NCI-H524 treated with DMSO at 0.1 percent for 48 hours (cell line): ENCODE measurements around the gene GPR161.
"Not testable (repeated sequence)": the region's sequence is repeated elsewhere in the genome, so short reads cannot be mapped to it uniquely, and the experiment has no call there.

Source experiments
- DNase-seq: peaks from one replicate; lab custom pipeline; 2025; lab: John Stamatoyannopoulos, UW

The GPR161 gene, protein sequence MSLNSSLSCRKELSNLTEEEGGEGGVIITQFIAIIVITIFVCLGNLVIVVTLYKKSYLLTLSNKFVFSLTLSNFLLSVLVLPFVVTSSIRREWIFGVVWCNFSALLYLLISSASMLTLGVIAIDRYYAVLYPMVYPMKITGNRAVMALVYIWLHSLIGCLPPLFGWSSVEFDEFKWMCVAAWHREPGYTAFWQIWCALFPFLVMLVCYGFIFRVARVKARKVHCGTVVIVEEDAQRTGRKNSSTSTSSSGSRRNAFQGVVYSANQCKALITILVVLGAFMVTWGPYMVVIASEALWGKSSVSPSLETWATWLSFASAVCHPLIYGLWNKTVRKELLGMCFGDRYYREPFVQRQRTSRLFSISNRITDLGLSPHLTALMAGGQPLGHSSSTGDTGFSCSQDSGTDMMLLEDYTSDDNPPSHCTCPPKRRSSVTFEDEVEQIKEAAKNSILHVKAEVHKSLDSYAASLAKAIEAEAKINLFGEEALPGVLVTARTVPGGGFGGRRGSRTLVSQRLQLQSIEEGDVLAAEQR

DNA sequence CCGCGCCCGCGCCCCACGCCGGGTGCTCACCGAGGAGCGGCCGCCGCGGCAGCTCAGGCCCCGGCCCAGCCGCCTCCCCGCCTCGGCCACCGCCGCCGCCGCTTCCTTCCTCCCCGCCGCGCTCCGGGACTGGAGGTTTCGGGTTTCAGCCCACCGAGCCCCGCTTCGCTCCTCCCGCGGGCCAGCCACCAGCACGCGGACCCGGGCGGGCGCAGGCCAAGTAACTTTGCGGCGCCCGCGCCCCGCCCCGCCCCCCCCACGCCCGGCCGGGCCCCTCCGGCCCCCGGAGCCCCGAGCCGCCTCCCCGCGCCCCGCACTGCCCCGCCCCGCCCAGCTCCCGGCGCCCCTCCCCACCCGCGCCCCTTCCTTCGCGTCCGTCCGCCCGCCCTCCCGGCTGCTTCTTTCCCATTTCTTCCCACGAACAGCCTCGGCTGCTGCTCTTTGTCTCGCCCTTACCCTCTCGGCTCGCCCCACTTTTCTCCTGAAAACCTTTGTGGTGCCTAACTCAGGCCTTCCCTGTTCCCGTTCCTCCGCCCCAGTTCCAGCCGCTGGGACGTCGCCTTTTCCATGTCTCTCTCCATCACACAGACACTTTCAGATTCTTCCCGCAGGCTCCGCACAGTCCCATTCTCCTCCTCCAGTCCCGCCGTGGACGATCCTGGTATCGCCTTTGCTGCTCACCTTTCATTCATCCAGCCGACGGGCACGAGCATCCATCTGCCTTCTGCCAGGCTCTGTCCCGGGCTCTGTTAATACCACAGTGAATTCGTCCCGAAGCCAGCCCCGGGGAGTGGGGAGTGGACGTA lies at the start of gene GPR161:
TSS of gene GPR161 (minus strand) at position 222 of the 806 bp plus-strand sequence. CDS start 32,080 bp downstream, outside the sequence.
- no peak for DNase-seq

DNA sequence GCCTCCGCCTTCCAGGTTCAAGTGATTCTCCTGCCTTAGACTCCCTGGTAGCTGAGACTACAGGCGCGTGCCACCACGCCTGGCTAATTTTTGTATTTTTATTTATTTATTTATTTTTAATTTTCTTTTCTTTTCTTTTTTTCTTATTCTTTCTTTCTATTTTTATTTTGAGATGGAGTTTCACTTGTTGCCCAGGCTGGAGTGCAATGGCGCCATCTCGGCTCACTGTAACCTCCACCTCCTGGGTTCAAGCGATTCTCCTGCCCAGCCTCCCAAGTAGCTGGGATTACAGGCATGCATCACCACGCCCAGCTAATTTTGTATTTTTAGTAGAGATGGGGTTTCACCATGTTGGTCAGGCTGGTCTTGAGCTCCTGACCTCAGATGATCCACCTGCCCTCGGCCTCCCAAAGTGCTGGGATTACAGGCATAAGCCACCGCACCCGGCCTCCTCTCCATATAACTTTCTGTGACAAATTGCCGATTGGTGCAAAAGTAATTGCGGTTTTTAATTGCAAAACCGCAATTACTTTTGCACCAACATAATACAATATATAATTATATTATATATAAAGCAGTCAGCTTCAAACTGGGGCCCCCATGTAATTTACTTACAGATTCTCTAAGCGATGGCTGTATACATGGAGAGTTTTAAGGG lies 44.5 kb upstream of the GPR161 start:
- not testable (repeated sequence) for DNase-seq

DNA sequence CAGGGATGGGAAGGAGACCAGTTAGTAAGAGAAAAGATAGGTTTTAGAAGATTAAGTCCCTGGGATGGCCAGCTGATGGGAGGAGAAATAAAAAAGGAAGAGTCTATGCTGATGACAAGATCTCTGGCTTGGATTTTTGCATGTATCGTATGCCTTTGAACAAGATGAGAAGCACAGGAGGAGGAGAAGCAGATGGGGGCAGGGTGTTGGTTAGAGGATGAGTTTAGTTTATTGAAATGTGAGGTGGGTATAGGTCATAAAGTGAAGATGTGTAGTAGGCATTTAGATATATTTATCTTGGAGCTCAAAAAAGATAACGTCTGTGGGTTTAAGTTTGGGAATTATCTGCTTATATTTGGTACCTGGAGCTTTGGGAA lies 43.4 kb upstream of the GPR161 start:
- no peak for DNase-seq

DNA sequence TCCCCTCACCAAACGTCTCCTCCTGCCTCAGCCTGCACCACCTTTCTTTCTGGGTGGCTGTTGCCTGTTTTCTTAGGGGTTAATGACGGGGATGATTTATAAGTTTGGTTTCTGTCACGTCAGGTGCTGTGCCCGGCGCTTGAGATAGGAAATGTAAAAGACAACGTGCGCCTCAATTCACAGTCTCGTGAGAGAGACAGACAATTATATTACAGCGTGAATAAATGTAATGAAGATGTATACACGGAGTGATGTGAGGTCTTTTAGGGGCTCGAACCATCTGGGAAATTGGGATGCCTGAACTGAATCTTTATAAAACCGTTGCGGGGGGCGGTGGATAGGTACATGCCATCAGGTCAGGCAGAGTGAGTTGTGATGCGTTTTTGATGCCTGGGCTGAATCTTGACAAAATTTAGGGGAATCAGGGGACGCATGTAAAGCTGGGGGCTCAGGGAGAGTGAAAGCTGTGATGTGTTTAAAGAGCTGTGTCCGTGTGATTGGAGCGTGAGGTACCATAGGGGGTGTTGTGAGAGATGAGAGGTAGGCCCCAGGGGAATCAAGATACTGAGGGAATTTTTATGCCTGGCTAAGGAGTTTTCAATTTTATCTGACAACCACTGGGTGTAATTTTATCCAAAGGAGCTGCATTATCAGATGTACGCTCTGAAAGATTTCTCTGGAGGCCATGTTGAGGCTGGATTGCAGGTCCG lies 42.9 kb upstream of the GPR161 start:
- no peak for DNase-seq

DNA sequence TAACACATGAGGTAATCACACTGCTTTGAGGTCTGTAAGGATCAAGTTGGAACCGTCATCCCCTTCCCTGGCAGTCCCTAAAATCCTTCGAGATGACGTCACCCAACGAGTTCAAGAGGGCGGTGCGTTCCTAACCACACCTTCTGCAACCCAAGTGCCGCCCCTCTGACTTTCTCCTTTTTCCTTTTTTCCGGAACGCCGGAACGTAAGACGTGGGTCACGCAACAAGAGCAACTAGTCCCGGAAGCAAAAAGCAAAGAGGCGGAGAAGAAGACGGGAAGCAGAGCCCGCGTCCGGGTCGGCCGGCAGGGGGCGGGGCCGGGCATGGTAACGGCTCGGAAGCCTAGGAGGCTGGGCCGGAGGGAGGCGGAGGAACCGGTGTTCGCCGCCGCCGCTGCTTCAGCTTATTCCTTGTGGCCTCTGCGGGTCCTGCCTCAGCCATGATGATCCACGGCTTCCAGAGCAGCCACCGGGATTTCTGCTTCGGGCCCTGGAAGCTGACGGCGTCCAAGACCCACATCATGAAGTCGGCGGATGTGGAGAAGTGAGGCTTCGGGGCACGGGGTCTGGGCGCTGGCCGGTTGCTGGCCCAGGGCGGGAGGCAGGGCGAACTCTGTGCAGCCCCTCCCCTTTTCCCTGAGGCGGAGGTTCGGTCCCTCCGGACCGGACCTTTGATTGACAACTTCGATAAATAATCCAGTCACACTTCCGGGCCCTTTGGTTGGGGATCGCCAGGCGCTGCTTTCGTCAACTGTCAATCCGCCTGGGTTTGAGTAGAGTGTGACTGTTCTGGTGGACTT lies 42.1 kb upstream of the GPR161 start, which contains the start of gene TIPRL:
TSS of gene TIPRL (plus strand) at position 325 of the 800 bp plus-strand sequence. CDS start at position 441, 116 bp downstream.
- peak; percentile 84 for DNase-seq

DNA sequence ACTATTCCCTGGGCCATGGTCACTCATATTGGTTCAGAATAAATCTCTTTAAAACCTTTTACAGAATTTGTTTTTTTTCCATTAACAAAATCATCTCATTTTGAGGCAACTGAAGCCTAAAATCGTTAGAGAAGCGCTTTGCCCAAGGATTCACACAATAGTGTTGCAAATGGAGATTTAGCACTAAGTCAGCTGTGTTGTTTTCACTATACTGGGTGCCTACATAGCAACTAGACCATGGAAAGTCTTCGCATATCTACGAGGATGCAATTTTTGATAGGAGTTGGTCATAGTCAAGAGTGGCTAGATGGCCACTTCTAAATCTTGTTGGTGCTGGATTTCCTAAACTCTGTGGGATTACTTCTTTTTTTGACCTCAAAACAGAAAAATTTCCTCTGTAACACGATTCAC lies 41.5 kb upstream of the GPR161 start:
- DNase-seq: no peak

DNA sequence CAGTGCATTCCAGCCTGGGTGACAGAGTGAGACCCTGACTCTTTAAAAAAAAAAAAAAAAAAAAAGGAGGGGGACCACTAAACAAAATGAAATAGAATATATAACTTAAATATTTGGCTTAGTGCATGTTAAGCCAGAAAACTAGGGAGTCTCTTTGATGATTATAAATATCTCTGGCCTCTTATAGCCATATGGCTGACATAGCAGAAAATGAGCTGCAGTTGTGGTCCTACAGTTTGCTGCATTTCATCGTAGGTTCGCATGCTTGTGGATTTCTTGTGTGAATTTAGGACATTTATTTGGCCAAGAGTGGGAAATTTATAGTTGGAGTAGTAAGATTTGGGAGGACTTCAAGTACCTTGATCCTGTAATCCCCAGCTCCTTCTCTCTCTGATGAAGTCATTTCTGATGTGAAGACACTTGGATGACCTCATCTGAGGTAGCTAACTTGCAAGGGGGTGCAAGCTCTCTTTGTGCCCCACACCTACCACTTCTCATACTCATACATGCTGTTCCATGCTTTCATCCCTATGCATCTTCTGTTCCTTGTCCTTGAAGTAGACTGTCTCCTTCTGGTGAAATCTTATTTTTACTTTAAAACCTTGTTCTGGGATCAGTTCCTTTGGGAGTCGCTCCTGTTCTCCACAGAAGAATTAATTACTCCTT lies 35.7 kb upstream of the GPR161 start:
- DNase-seq: no peak

DNA sequence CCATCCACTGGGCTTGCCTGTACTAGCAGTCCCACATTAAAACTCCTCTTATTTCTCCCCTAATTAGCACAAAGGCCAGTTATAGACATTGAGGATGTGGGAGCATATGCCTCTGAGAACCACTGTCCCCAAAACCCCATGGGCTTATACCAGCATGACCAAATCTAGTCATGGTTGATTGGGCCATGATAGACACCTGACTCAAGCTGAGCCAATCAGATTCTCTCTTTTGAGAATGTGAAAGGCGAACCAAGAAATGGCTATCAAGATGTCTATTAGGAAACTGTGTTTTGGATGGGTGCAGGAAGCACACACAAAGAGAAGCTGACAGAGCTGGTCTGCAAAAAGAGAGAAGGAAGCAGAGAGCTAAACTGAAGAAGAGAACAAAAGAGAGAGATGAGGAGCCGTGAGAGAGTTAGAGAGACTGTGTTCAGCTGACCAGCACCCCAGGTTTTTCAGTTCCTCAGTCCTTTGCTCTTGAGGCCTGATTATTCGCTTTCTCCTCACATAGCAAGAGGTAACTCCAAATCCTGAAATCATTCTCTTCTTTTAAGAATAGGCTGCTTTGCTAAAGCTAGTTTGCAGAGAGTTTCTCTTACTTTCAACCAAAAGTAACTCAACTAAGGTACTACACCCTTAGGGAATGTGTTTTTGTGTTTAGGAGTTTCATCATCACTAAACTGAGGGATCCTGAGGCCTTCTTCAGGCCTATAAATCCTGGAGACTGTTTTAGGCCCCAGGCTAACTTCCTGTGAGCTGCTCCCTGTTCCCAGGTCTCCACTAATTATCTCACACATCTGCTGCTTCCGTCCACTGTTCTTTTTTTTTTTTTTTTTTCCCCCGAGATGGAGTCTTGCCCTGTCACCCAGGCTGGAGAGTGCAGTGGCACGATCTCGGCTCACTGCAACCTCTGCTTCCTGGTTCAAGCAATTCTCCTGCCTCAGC lies 34.1 kb upstream of the GPR161 start:
- no peak for DNase-seq

DNA sequence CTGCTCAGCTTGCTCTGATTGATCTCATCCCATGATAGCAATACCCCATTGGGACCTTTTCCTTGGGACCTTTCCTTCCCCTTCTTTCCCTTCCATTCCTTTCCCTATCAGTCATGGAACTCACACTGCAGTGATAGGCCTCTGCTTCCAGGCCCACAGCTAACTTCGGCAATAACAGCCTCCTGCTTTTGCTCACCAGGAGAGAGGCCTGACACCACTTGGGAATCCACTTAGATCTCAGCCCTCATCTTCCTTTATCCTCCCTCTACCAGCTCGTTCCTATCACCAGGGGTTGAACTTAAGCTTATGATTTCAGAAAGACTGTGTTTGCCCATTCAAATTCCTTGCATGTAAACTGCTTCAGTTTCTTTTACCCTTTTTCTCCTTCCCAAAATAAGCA lies 31.1 kb upstream of the GPR161 start:
- no peak for DNase-seq

DNA sequence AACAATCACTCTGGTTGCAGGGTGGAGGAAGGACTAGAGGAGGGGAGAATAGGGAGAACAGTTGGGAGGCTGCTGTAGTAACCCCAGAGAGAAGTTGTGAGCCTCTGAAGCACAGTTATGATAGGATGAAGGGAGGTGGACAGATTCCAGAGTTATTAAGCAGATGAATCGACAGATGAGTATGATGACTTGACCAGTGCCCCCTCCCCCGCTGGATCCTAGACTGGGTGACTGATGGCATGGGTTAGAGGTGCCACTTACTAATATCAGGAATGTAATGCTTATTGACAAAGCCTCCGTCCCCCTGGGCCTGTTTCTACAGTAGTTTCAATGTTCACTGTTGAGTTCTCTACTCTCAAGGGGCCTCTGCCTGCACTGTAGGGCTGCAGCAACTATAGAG lies 28.0 kb upstream of the GPR161 start:
- no peak for DNase-seq

DNA sequence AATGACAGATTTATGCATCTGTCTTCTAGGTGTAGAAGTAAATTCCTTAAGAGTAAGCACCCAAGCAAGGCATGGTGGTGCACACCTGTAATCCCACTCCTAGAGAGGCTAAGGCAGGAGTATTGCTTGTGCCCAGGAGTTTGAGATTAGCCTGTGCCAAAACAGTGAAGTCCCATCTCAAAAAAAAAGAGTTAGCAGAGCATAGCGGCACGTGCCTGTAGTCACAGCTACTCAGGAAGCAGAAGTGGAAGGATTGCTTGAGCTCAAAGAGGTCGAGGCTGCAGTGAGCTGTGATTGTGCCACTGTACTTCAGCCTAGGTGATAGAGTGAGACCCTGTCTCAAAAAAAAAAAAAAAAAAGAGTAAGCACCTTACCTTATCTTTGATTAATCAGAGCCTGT lies 26.9 kb upstream of the GPR161 start:
- DNase-seq: no peak

DNA sequence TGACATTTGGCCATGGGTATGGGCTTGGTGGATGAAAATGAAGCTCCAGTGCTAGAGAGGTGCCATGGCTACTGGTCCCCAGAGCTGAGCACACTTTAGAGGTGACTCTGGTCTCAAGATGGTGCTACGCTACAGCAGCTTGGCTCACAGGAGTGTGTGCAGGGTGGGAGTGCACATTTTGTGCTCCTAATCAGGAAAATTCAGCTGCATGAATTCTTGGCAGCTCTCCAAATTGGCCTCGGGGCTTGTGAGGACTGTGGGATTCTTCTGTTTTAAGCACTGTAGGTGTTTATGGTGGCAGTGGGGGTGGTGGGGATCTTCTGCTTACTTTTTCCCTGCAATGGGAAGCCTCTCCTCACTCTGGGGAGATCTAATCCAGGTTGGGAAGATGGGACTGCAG lies 24.7 kb upstream of the GPR161 start:
- no peak for DNase-seq

DNA sequence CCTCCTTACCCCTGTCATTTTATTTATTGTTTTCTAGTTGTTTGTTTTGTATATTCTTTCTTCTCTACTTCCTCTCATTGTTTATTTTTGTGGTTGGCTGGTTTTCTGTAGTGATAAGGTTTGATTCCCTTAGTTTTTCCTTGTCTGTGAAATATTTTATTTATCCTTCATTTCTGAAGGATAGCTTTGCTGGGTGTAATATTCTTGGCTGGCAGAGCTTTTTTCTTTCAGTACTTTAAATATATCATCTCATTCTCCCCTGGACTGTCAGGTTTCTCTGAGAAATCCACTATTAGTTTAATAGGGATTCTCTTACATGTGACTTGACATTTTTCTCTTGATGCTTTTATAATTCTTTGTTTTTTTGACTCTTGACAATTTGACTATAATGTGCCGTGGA lies 23.2 kb upstream of the GPR161 start:
- DNase-seq: no peak

DNA sequence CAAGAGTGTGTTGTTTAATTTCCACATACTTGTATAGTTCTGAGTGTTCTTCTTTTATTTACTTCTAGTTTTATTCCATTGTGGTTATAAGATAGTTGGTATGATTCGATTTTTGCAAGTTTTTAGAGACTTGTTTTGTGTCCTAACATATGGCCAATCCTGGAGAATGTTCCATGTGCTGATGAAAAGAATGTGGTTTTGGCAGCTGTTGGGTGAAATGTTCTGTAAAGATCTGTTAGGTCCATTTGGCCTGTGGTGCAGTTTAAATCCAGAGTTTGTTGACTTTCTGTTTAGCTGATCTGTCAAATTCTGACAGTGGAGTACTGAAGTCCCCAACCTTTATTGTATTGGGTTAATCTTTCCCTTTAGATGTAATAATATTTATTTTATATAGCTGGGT lies 22.5 kb upstream of the GPR161 start:
- no peak for DNase-seq

DNA sequence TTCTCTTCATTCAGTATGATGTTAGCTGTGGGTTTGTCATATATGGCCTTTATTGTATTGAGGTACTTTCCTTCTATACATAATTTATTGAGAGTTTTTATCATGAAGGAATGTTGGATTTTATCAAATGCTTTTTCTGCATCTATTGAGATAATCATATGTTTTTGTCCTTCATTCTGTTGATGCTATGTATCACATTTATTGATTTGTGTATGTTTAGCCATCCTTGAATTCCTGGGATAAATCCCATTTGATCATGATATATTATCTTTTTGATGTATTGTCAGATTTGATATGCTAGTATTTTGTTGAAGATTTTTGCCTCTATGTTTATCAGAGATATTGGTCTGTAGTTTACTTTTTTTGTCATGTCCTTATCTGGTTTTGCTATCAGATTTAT lies 20.9 kb upstream of the GPR161 start:
- no peak for DNase-seq

DNA sequence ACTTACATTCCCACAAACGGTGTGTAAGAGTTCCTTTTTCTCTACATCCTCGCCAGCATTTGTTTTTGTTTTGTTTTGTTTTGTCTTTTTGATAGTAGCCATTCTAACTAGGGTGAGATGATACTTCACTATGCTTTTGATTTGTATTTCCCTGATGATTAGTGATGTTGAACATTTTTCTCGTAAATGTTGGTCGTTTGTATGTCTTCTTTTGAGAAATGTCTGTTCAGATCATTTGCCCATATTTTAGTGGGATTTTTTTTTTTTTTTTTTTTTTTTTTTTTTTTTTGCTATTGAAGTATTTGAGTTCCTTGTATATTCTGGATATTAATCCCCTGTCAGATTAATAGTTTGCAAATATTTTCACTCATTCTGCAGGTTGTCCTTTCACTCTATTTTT lies 19.2 kb upstream of the GPR161 start:
- DNase-seq: no peak

DNA sequence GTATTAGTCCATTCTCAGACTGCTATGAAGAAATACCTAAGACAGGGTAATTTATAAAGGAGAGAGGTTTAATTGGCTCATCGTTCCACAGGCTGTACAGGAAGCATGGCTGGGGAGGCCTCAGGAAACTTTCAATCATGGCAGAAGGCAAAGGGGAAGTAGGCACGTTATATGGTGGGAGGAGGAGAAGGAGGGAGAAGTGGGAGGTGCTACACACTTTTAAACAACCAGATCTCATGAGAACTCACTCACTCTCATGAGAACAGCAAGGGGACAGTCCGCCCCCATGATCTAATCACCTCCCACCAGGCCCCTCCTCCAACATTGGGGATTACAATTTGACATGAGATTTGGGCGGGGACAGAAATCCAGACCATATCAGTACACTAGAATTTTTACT lies 18.0 kb upstream of the GPR161 start:
- not testable (repeated sequence) for DNase-seq

DNA sequence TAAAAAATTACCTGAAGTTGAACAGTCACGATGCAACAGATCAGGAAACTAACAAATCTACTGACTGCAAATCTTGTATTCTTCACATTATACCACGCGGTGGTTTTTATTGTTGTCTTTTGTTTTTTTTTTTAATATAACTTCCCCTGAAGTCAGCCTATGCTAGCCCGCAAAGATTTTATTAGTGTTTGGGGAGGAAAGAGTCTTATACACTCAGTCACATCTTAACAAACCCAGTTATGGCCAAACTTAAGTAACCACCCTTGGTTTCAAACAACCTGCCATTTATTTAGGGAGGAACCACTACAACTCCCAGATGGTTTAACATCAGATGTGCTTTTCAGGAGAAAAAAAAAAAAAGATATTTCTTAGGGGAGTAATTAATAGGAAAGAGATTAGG lies 15.2 kb upstream of the GPR161 start:
- no peak for DNase-seq

DNA sequence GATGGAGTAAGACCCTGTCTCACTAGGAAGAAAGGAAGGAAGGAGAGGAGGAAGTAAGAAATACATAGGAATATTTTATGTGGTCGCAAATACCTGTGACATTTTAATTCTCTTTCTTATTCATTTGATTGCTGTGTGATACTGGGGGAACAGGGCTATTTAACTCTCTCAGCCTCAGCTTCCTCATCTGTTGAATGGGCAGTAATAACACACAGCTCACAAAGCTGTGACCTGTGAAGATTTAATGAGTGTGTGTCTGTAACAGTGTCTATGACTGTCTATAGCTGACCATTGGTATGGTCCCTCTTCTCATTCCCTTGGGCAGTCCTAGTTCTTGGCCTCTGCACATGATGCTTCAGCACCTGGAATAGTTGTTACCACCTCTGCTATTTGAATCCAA lies 13.6 kb upstream of the GPR161 start:
- no peak for DNase-seq
